Measurements from ENCODE around the gene HNRNPA2B1. TPM values are rescaled to one million over a fixed set of nuclear protein-coding genes. Genes with fewer than 3 reads are reported as not detected.
"Not testable (repeated sequence)": the region's sequence is repeated elsewhere in the genome, so short reads cannot be mapped to it uniquely, and the experiment has no call there.

HNRNPA2B1 gene
- total RNA-seq, 1 donor from 2014 or later = 723 TPM

DNA sequence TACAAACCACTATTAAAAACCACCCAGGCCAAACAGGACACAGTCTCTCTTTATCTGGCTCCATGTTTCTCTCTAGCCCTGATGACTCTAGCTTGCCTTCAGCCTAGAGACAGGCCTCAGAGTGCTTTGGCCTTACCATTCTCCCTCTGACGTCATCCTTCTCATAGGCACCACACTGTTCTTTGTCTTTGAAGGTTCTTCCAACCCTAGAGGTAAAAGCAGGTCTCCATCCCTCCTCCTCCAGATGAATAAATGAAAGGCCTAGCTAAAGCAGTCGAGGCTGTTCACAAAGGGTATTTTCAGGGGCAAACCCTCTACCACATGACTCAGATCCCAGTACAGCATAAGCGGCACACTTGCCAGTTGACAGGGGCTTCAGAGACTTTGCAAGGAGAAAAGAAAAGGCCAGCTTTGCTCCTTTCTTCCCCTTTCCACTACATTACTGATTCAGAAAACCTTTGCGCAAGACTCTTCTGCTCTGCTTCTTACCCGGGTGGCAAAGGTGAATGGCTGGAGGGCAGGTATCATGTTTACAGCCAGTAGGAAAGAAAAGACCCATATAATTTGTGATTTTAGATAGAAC lies 33.8 kb downstream of the HNRNPA2B1 start:
- TF ChIP-seq, protein P1, sequence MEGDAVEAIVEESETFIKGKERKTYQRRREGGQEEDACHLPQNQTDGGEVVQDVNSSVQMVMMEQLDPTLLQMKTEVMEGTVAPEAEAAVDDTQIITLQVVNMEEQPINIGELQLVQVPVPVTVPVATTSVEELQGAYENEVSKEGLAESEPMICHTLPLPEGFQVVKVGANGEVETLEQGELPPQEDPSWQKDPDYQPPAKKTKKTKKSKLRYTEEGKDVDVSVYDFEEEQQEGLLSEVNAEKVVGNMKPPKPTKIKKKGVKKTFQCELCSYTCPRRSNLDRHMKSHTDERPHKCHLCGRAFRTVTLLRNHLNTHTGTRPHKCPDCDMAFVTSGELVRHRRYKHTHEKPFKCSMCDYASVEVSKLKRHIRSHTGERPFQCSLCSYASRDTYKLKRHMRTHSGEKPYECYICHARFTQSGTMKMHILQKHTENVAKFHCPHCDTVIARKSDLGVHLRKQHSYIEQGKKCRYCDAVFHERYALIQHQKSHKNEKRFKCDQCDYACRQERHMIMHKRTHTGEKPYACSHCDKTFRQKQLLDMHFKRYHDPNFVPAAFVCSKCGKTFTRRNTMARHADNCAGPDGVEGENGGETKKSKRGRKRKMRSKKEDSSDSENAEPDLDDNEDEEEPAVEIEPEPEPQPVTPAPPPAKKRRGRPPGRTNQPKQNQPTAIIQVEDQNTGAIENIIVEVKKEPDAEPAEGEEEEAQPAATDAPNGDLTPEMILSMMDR (IDR thresholded peaks at IDR 0.05; ENCODE audit: unreplicated experiment) = no peak
- peaks cover 3% of the 10 kb centered on the region for H3K36me3 Mint-ChIP-seq
- H3K27ac Mint-ChIP-seq = no peak overlapping the region
- H3K4me3 Mint-ChIP-seq = no peak overlapping the region
- no peak for DNase-seq (ENCODE audit: low spot score in 2 of 2, unreplicated experiment in 2 of 2)
- H3K27me3 Mint-ChIP-seq (ENCODE audit: low read depth) = no peaks in the 10 kb centered on the region
- H3K9me3 Mint-ChIP-seq = peaks cover 4% of the 10 kb centered on the region
- no peaks in the 10 kb centered on the region for H3K4me1 Mint-ChIP-seq

DNA sequence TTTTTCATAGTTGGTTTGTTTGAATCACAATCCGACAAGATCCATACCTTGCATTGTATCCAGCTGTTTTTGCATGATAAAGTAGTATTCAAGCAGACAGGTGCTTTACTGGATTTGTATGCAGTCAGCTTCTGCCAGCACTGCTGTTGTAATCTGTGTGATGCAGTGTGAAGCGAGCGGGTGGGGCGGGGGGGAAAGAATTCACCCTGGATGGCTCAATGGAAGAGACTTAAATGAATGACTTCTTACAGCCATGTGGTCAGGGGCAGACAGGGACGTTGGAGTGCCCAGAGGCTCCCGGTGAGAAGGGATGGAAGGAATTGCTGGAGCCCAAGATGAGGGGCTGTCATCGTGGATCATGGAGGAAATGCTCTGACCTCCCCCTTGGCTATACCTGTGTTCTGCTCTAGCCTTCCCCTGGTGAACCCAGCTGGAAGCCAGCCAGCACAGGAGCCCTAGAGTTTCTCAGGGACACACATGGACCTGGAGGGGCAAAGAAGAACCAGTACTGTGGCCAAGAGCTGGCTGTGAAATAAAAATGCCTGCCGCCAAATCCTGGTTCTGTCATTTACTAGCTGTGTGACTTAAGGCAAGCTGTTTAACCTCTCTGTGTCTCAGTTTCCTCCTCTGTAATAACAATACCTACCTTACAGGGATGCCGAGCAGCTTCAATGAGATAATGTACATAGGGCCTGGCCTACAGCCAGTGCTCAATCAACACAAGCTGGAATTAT lies 34.4 kb downstream of the HNRNPA2B1 start:
- Mint-ChIP-seq H3K9me3 (no peaks in the 10 kb centered on the region), H3K36me3 (no peaks in the 10 kb centered on the region), H3K27me3 (ENCODE audit: low read depth) (no peaks in the 10 kb centered on the region), H3K27ac (no peak overlapping the region), H3K4me3 (no peak overlapping the region), H3K4me1 (no peaks in the 10 kb centered on the region)
- DNase-seq (ENCODE audit: low spot score in 2 of 2, unreplicated experiment in 2 of 2) = no peak
- TF ChIP-seq, protein P1 (IDR thresholded peaks at IDR 0.05; ENCODE audit: unreplicated experiment) = no peak

GRCh38 chr7:26163804-26164203 lies 36.7 kb downstream of the HNRNPA2B1 start:
- H3K4me3 Mint-ChIP-seq = not testable (repeated sequence)

GRCh38 chr7:26162431-26162830 lies 38.1 kb downstream of the HNRNPA2B1 start:
- Mint-ChIP-seq H3K27me3 (ENCODE audit: low read depth) (no peaks in the 10 kb centered on the region), H3K27ac (no peak overlapping the region), H3K4me3 (no peak overlapping the region), H3K4me1 (peaks cover 6% of the 10 kb centered on the region), H3K9me3 (no peaks in the 10 kb centered on the region), H3K36me3 (no peaks in the 10 kb centered on the region)
- TF ChIP-seq, protein P1 (IDR thresholded peaks at IDR 0.05; ENCODE audit: unreplicated experiment) = no peak
- DNase-seq (ENCODE audit: low spot score in 2 of 2, unreplicated experiment in 2 of 2) = no peak

More at GRCh38 chr7:26163804-26164203, 36.7 kb downstream of the HNRNPA2B1 start:
- H3K9me3 Mint-ChIP-seq; H3K27ac Mint-ChIP-seq; H3K27me3 Mint-ChIP-seq (ENCODE audit: low read depth); DNase-seq (ENCODE audit: low spot score in 2 of 2, unreplicated experiment in 2 of 2); H3K4me1 Mint-ChIP-seq; H3K36me3 Mint-ChIP-seq: not testable (repeated sequence)

DNA sequence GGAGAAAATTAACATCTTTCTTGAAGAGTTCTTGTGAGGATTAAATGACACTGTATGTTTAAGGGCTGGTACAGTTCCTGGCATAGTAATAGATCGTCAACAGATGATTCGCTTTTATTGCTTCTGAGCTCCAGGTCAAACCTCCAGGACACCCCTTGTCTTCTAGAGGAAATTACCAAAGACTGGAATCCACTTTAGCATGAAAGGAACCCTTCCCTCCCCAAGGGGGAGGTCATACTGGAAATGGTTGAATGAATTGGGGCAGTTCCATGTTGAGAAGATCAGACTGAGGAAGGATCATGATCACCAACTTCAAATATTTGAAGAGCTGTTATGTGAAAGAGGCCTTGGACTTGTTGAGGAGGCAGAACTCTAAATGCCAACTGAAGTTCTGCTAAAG lies 39.6 kb downstream of the HNRNPA2B1 start:
- Mint-ChIP-seq H3K9me3 (no peaks in the 10 kb centered on the region), H3K4me1 (peaks cover 14% of the 10 kb centered on the region), H3K27me3 (ENCODE audit: low read depth) (no peaks in the 10 kb centered on the region), H3K27ac (no peak overlapping the region), H3K36me3 (no peaks in the 10 kb centered on the region), H3K4me3 (no peak overlapping the region)
- TF ChIP-seq, protein P1 (IDR thresholded peaks at IDR 0.05; ENCODE audit: unreplicated experiment) = no peak
- DNase-seq (ENCODE audit: low spot score in 2 of 2, unreplicated experiment in 2 of 2) = no peak

DNA sequence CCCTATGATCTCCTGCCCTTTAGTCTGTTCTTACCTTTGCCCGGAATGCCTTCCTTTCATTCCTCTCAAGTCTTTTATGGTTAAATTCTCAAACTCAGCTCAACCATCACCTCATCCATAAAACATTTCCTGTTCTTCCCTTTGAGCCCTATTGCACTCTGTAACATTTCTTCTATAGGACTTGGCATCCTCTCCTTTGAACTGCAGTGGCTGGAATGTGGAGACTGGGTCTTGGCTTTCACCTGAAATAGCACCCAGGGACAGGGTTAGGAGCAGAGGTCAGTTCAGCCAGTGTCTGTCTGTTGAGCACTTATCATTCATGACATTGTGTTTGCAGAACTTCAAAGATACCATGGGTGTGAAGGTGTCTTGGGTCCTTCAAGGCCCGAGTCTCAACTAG lies 41.3 kb downstream of the HNRNPA2B1 start:
- H3K27ac Mint-ChIP-seq = no peak overlapping the region
- no peaks in the 10 kb centered on the region for H3K36me3 Mint-ChIP-seq
- DNase-seq (ENCODE audit: low spot score in 2 of 2, unreplicated experiment in 2 of 2) = no peak
- no peak overlapping the region for H3K4me3 Mint-ChIP-seq
- H3K4me1 Mint-ChIP-seq = peaks cover 19% of the 10 kb centered on the region
- H3K9me3 Mint-ChIP-seq = no peaks in the 10 kb centered on the region
- TF ChIP-seq, protein P1 (IDR thresholded peaks at IDR 0.05; ENCODE audit: unreplicated experiment) = no peak
- H3K27me3 Mint-ChIP-seq (ENCODE audit: low read depth) = peaks cover 9% of the 10 kb centered on the region

Data from mesothelial cell of epicardium (in vitro differentiated cells).